MCF 10A (cell line): ENCODE measurements around the gene SYT5. TPM values are rescaled to one million over a fixed set of nuclear protein-coding genes. Genes with fewer than 3 reads are reported as not detected.
A peak's percentile ranks its signal among the peaks of the same experiment; 100 is the strongest.

Experiments
- BruUV-seq: library from RNA; stranded (reverse); fragments of 400-500 nt; replicated peaks from 2 replicates; lab custom pipeline; 2021; lab: Mats Ljungman, UMichigan
- CTCF ChIA-PET: fragments of 300-600 bp; sonication (Branson Sonifier 250); formaldehyde crosslinking; extraction: SDS; loops from one replicate; lab custom pipeline; 2021; ENCODE audit warnings: antibody characterized with exemption, inconsistent platforms; lab: Yijun Ruan, JAX
- POLR2A ChIA-PET: fragments of 300-600, 350-650 bp; sonication (Branson Sonifier 250); formaldehyde crosslinking; extraction: SDS; loops from one replicate; lab custom pipeline; 2020; ENCODE audit warnings: antibody characterized with exemption, inconsistent platforms; lab: Yijun Ruan, JAX
- DNase-seq: peaks from one replicate; pipeline ENCODE4 v3.0.0-alpha.2; 2018; ENCODE audit not compliant: unreplicated experiment
- H3K27ac Mint-ChIP-seq: one replicate; pipeline ENCODE4 v1.8.0; 2022; ENCODE audit warnings: mild to moderate bottlenecking, low read depth, mixed read lengths; ENCODE audit not compliant: unreplicated experiment
- H3K27me3 Mint-ChIP-seq: one replicate; pipeline ENCODE4 v1.8.0; 2022; ENCODE audit warnings: mixed read lengths; ENCODE audit not compliant: insufficient read depth, unreplicated experiment
- H3K36me3 Mint-ChIP-seq: one replicate; pipeline ENCODE4 v1.8.0; 2022; ENCODE audit warnings: mild to moderate bottlenecking, moderate library complexity, mixed read lengths; ENCODE audit not compliant: insufficient read depth, unreplicated experiment
- H3K4me1 Mint-ChIP-seq: one replicate; pipeline ENCODE4 v1.8.0; 2022; ENCODE audit warnings: mixed read lengths; ENCODE audit not compliant: insufficient read depth, unreplicated experiment
- H3K4me3 Mint-ChIP-seq: one replicate; pipeline ENCODE4 v1.8.0; 2022; ENCODE audit warnings: mild to moderate bottlenecking, moderate library complexity, mixed read lengths; ENCODE audit not compliant: unreplicated experiment
- H3K9me3 Mint-ChIP-seq: one replicate; pipeline ENCODE4 v1.8.0; 2022; ENCODE audit warnings: mixed read lengths; ENCODE audit not compliant: unreplicated experiment
- CTCF ChIP-seq: fragments of 200-600 bp; IDR thresholded peaks from one replicate; pipeline ENCODE4 v1.8.0; 2022; ENCODE audit warnings: antibody characterized with exemption, mild to moderate bottlenecking; ENCODE audit not compliant: unreplicated experiment
- intact Hi-C: fragments of 100-400 bp; cut with micrococcal nuclease; formaldehyde crosslinking; loops from 2 replicates; pipeline ENCODE4 v1.14.1; 2022
- total RNA-seq: library from RNA; stranded (reverse); gene quantifications from 2 replicates; pipeline ENCODE4 v1.2.3, GENCODE V29; 2022

The SYT5 gene
- total RNA-seq, 1 experiment from 2014 or later, result not detected

DNA sequence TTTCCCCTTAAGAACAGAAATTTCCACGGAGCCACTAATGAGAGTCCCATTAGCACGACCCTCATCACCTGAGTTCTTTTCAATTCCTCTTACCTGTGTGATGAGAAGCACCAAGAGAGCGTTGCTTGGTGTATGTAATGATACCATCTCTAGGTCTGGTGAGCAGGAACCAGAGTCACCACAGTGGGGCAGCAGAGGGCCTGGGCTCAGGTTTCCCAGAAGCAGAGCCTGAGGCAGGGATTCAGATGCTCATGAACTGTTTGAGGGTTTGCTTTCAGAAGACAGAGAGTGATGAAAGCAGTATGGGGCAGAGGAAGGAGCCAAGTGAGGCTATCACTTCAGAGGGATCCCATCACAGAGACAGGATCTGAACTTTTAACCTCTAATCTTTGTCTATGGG lies 32.4 kb upstream of the SYT5 start:
- DNase-seq, result peak; percentile 57
- intact Hi-C loops, result no loop called here
- no peak overlapping the region for H3K4me3 Mint-ChIP-seq

DNA sequence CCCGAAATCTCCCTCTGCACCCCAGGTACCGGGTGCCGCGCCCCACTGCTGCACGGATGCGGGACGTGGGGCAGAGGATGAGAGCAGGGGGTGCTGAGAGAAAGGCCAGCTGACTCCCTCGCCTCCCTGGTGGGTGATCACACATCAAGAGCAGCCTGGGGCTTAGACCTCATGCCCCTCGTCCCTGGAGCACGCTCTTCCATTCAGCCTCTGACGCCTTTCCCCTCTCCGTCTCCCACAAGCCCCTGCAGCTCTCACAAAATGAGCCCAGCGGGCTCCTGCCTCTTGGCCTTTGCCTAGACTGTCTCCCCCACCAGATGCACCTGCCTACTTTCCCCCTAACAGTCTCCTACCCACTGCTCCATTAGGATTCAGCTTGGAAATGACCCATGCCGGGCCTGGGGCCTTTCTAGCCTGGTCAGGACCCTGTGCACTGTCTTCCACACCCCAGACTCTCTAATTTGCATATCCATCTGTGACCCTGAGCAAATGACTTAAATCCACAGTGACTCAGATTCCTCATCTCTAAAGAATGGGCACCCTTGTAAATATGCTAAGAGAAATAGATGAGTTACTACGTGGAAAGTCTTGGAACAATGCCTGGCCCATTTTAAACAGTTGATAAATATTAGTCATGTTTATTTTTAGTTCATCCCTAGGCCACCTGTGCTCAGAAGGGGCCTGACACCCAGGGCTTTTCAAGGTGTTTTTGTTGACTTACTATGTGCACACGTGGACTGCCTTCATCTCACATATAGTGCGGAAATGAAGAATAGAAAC lies 29.8 kb upstream of the SYT5 start:
- peaks cover 10% of the 10 kb centered on the region for H3K36me3 Mint-ChIP-seq
- no TSS peak for BruUV-seq
- no peaks in the 10 kb centered on the region for H3K9me3 Mint-ChIP-seq
- H3K4me1 Mint-ChIP-seq, result peaks cover 21% of the 10 kb centered on the region
- peak overlapping the region; percentile 28 for H3K4me3 Mint-ChIP-seq
- no peaks in the 10 kb centered on the region for H3K27me3 Mint-ChIP-seq
- POLR2A ChIA-PET, result interaction anchor here (0.7 to 1.7 kb wide), 4 partner anchors 20 to 572 kb away, joined by 3 to 6 read pairs (median 4); partner anchors contain the start of gene PPP6R1
- intact Hi-C loops, result no loop called here
- no peak for TF ChIP-seq CTCF
- peak; percentile 87 for DNase-seq
- peak overlapping the region; percentile 37 for H3K27ac Mint-ChIP-seq
- CTCF ChIA-PET, result interaction anchor here (0.5 to 1.2 kb wide), 3 partner anchors 11 to 535 kb away, joined by 3 read pairs; no protein-coding TSS in a partner anchor

More for the DNA sequence above, 32.4 kb upstream of the SYT5 start:
- TF ChIP-seq CTCF, result no peak
- H3K27ac Mint-ChIP-seq, result no peak overlapping the region
- peaks cover 9% of the 10 kb centered on the region for H3K9me3 Mint-ChIP-seq
- H3K27me3 Mint-ChIP-seq, result no peaks in the 10 kb centered on the region
- POLR2A ChIA-PET, result interaction anchor here (0.7 to 4.6 kb wide), 2 partner anchors 14 to 265 kb away, joined by 4 to 16 read pairs; no protein-coding TSS in a partner anchor
- H3K36me3 Mint-ChIP-seq, result peaks cover 17% of the 10 kb centered on the region
- BruUV-seq, result no TSS peak
- CTCF ChIA-PET, result interaction anchor here (0.6 kb wide), 1 partner anchor 157 kb away, joined by 3 read pairs; no protein-coding TSS in a partner anchor
- peaks cover 29% of the 10 kb centered on the region for H3K4me1 Mint-ChIP-seq

GRCh38 chr19:55208880-55209692 lies 29.0 kb upstream of the SYT5 start, which contains the start of gene PTPRH:
Gene PTPRH (minus strand): TSS chr19:55209501. CDS start chr19:55209433, 68 bp downstream.
- no peak for DNase-seq
- H3K27ac Mint-ChIP-seq, result peak within 1 kb of the TSS; percentile 37
- no TSS peak for BruUV-seq
- TF ChIP-seq CTCF, result no peak
- H3K4me1 Mint-ChIP-seq, result peaks cover 21% of the 10 kb centered on the region
- H3K4me3 Mint-ChIP-seq, result peak within 1 kb of the TSS; percentile 28
- CTCF ChIA-PET, result interaction anchor here (0.5 to 1.2 kb wide), 4 partner anchors 10 to 534 kb away, joined by 3 read pairs; no protein-coding TSS in a partner anchor
- intact Hi-C loops, result no loop called here
- H3K9me3 Mint-ChIP-seq, result no peaks in the 10 kb centered on the region
- POLR2A ChIA-PET, result interaction anchor here (0.9 to 1.7 kb wide), 3 partner anchors 20 to 58 kb away, joined by 3 to 6 read pairs (median 3); partner anchors contain the start of gene PPP6R1
- H3K36me3 Mint-ChIP-seq, result peaks cover 10% of the 10 kb centered on the region
- H3K27me3 Mint-ChIP-seq, result no peaks in the 10 kb centered on the region
